GM13977 (cell line): Measurements from ENCODE around the gene PSMG4.
A peak's percentile ranks its signal among the peaks of the same experiment; 100 is the strongest.

ENCODE experiments used
- DNase-seq: peaks from one replicate; pipeline ENCODE4 v3.0.0; 2012; ENCODE audit warnings: low spot score
- CTCF ChIP-seq: IDR thresholded peaks from 2 replicates; pipeline ENCODE4 v1.5.1; 2012; ENCODE audit warnings: mild to moderate bottlenecking, control low read depth; ENCODE audit not compliant: insufficient read depth; ENCODE audit errors: extremely low read depth, missing control alignments
- in situ Hi-C: fragments of 300-500 bp; cut with MboI; formaldehyde crosslinking; loops from one replicate; pipeline ENCODE4 v1.12.0; 2022; ENCODE audit warnings: low sequenced_read_pairs, low pct_unique_long_range_greater_than_20kb, mixed read lengths, inconsistent platforms; ENCODE audit not compliant: unreplicated experiment

Gene PSMG4

GRCh38 chr6:3226481-3227362, 32.0 kb upstream of the PSMG4 start:
- DNase-seq = peak; percentile 71
- TF ChIP-seq CTCF = no peak
- in situ Hi-C loops = no loop called here

- DNase-seq = peak; percentile 90
- in situ Hi-C loops = no loop called here
- no peak for TF ChIP-seq CTCF
Observed at GRCh38 chr6:3227363-3228045, 31.2 kb upstream of the PSMG4 start, which contains the start of gene TUBB2B. TUBB2B (minus strand) TSS chr6:3227653; CDS start chr6:3227543, 110 bp downstream.

- no peak for TF ChIP-seq CTCF
- peak; percentile 57 for DNase-seq
- in situ Hi-C loops = no loop called here
Observed at GRCh38 chr6:3228046-3228671, 30.6 kb upstream of the PSMG4 start.

GRCh38 chr6:3228771-3229565, 29.8 kb upstream of the PSMG4 start:
- in situ Hi-C loops = no loop called here
- DNase-seq = peak; percentile 57
- no peak for TF ChIP-seq CTCF

GRCh38 chr6:3229566-3230178, 29.1 kb upstream of the PSMG4 start:
- in situ Hi-C loops = no loop called here
- DNase-seq = peak; percentile 45
- peak; percentile 31 for TF ChIP-seq CTCF
